Activated T-helper 2 cell treated with anti-CD3 and anti-CD28 coated beads, Interferon-gamma antibody, Interleukin-2, Interleukin-4, amounts not matched to agents 10 μg/mL and 5 μg/mL and 100 μg/mL, durations not matched to agents 14 hours and 24 hours and 36 hours (primary cell): ENCODE measurements around the gene PACSIN2. TPM values are rescaled to one million over a fixed set of nuclear protein-coding genes. Genes with fewer than 3 reads are reported as not detected.
A peak's percentile ranks its signal among the peaks of the same experiment; 100 is the strongest.

ENCODE experiments used
- DNase-seq: peaks from one replicate; pipeline ENCODE4 v3.0.0; 2021; ENCODE audit warnings: low spot score
- H3K27ac Mint-ChIP-seq: one replicate; pipeline ENCODE4 v1.8.0; 2021; ENCODE audit warnings: mixed read lengths
- H3K27me3 Mint-ChIP-seq: one replicate; pipeline ENCODE4 v1.8.0; 2021; ENCODE audit warnings: low read depth, mixed read lengths
- H3K36me3 Mint-ChIP-seq: one replicate; pipeline ENCODE4 v1.8.0; 2021; ENCODE audit warnings: low read depth, mixed read lengths
- H3K4me1 Mint-ChIP-seq: one replicate; pipeline ENCODE4 v1.8.0; 2021; ENCODE audit warnings: low read depth, mixed read lengths
- H3K4me3 Mint-ChIP-seq: one replicate; pipeline ENCODE4 v1.8.0; 2021; ENCODE audit warnings: low read depth, mild to moderate bottlenecking, moderate library complexity, mixed read lengths
- H3K9me3 Mint-ChIP-seq: one replicate; pipeline ENCODE4 v1.8.0; 2021; ENCODE audit warnings: mixed read lengths
- intact Hi-C: fragments of 100-400 bp; cut with micrococcal nuclease; formaldehyde crosslinking; loops from one replicate; pipeline ENCODE4 v1.15.1; 2023
- total RNA-seq: library from RNA; stranded (reverse); gene quantifications from 2 replicates; pipeline ENCODE4 v1.2.3, GENCODE V29; 2022

The PACSIN2 gene
- total RNA-seq, 1 donor from 2014 or later = 30.8 TPM

- no peak overlapping the region for H3K4me3 Mint-ChIP-seq
- intact Hi-C loops = loop anchor here (10.0 kb wide), 1 partner anchor 124 kb away; the partner anchor contains the start of gene PACSIN2
- H3K27me3 Mint-ChIP-seq = no peaks in the 10 kb centered on the region
- no peak overlapping the region for H3K27ac Mint-ChIP-seq
- no peaks in the 10 kb centered on the region for H3K9me3 Mint-ChIP-seq
- DNase-seq = no peak
- H3K36me3 Mint-ChIP-seq = peaks cover 17% of the 10 kb centered on the region
- H3K4me1 Mint-ChIP-seq = peaks cover 36% of the 10 kb centered on the region
Observed at GRCh38 chr22:42891008-42891407, 123.9 kb downstream of the PACSIN2 start.

DNA sequence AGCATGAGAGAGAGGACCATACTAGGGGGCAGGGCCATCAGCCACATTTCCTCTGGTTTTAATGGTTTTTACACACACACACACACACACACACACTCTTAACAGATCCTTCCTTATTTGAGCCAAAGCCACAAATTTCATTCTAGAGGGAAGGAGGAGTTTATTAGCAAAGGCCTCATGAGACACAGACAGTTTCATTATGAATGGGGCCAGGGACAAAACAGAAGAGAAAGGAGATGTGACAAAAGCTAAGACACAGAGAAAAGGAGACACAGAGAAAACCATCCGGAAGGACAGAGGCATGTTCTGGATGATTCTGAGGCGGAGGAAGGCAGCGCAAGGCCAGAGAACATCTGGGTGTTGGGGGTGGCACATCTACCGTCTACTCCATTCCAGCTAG, 125.6 kb downstream of the PACSIN2 start:
- intact Hi-C loops = loop anchor here (1.0 kb wide), 1 partner anchor 26 kb away; no protein-coding TSS in a partner anchor
- Mint-ChIP-seq H3K4me1 (peaks cover 22% of the 10 kb centered on the region), H3K27me3 (no peaks in the 10 kb centered on the region), H3K36me3 (peaks cover 17% of the 10 kb centered on the region), H3K9me3 (no peaks in the 10 kb centered on the region), H3K27ac (peak overlapping the region; percentile 38), H3K4me3 (peak overlapping the region; percentile 1)
- no peak for DNase-seq

DNA sequence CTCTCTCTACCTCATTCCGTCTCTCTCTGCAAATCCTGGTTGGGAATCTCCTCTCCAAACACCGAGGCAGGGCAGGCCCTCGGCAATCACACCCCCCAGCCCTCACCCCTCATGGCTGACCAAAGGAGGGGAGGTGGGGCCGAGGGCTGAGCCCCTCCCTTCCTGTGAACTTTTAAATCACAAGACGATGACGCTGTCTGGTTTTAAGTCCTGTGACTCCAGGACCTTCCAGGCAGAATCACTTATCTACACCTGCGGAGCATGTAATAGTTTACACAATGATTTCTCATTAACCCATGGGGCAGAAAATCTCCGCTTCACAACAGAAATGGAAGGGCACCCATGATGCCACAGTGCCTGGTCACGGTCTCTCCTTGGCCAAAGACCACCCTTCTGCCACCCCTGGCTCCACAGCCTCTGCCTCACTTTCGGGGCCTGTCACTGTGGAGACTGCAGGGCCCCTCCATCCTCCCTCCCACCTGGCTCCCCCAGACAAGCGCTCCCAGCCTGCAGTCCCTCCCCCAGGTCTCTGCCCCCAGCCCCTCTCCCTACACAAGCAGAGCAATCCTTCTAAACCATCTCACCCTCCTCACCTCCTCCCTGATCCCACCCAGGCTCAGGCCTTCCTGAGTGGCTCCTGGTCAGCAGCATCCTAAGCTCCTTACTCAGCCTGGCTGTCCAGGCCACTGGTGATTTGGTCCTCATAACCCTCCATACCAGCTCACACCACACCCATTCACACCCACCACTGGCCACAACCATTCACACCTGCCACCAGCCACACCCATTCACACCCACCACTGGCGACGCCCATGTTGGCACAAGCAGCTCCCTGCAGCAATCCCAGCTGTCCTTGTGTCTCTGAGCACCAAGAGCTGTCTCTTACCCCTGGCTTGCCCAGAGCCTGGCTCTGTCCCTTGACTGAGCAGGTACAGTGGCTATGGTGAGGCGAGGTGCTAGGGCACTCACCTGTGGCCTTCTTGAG, 127.1 kb downstream of the PACSIN2 start:
- H3K4me1 Mint-ChIP-seq = peaks cover 17% of the 10 kb centered on the region
- intact Hi-C loops = no loop called here
- H3K9me3 Mint-ChIP-seq = no peaks in the 10 kb centered on the region
- DNase-seq = no peak
- H3K27ac Mint-ChIP-seq = no peak overlapping the region
- no peak overlapping the region for H3K4me3 Mint-ChIP-seq
- H3K27me3 Mint-ChIP-seq = no peaks in the 10 kb centered on the region
- H3K36me3 Mint-ChIP-seq = peaks cover 22% of the 10 kb centered on the region

DNA sequence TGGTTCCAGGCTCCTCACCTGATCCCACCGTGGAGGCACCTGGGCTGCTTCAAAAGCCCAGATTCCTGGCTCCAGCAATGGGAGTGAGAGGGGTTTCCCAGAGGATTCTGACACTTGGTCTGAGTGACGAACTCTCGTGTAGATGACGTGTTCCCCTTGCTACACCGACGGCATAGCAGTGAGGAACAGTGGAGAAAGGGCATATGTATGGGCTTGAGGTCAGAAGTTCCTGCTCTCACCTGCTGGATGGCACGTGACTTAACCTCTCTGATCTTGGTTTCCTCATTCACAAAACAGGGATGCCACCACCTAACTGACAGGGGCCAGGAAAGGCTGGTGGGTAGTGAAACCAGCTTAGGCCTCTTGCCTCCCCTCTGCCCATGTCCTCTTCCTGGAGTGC, 127.8 kb downstream of the PACSIN2 start:
- intact Hi-C loops = no loop called here
- H3K9me3 Mint-ChIP-seq = no peaks in the 10 kb centered on the region
- H3K4me1 Mint-ChIP-seq = peaks cover 17% of the 10 kb centered on the region
- no peak overlapping the region for H3K4me3 Mint-ChIP-seq
- H3K27ac Mint-ChIP-seq = no peak overlapping the region
- no peak for DNase-seq
- no peaks in the 10 kb centered on the region for H3K27me3 Mint-ChIP-seq
- H3K36me3 Mint-ChIP-seq = peaks cover 24% of the 10 kb centered on the region

DNA sequence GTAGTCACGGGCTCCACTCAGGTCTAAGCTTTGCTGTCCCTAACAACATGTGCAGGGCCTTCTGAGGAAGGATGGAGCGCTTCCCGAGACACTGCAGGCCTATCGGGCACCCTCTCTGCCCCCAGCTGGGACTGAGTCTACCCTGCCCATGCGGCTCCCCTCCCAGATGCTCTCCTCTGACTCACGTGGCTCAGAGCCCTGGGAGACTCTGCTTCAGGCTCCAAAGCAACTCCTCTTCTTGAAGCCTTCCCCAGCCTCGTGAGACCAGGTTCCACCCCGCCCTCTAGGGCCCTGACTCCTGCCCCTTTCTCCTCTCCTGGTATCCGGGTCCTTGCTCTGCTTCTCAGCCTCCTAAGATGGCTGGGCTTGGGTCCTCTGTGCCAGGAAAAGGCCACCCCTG, 129.5 kb downstream of the PACSIN2 start:
- peaks cover 15% of the 10 kb centered on the region for H3K4me1 Mint-ChIP-seq
- H3K27me3 Mint-ChIP-seq = no peaks in the 10 kb centered on the region
- no peak overlapping the region for H3K4me3 Mint-ChIP-seq
- peaks cover 17% of the 10 kb centered on the region for H3K36me3 Mint-ChIP-seq
- intact Hi-C loops = no loop called here
- H3K27ac Mint-ChIP-seq = no peak overlapping the region
- no peaks in the 10 kb centered on the region for H3K9me3 Mint-ChIP-seq
- DNase-seq = no peak

DNA sequence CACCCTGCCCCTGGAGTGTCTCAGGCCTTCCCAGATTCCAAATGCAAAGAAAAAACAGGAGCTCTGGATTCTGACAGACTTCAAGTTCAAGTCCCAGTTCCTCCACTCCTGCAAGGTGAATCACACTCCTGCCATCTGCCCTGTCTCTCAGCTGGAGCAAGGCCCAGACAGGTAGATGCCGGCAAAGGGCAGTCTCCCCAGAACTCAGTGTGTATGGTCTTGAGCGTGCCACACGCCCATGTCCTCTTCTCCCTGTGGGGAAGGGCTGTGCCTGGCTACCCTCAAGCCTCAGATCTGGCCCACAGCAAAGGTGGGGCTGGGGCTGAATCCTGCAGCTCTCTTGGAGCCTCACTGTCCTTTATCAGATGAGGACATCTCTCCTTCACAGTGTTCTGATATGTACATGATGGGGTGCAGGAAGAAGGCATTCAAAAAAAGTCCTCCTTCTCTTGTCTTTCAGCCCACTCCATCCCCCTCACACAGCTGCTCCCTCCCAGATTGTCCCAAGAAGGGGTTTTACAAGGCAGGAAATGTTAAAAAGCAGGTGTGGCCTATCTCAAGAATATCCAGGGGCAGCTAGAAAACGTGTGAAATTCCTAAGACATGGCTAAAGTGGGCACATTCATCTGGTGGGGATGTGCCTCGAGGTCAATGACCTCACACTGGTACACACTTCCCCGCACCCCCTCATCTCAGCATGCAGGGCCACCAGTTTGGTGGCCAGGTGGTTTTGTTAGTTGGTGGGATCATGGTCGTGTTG, 130.2 kb downstream of the PACSIN2 start:
- peaks cover 15% of the 10 kb centered on the region for H3K4me1 Mint-ChIP-seq
- no peaks in the 10 kb centered on the region for H3K27me3 Mint-ChIP-seq
- H3K4me3 Mint-ChIP-seq = no peak overlapping the region
- peaks cover 17% of the 10 kb centered on the region for H3K36me3 Mint-ChIP-seq
- intact Hi-C loops = no loop called here
- no peak overlapping the region for H3K27ac Mint-ChIP-seq
- DNase-seq = no peak
- H3K9me3 Mint-ChIP-seq = no peaks in the 10 kb centered on the region

DNA sequence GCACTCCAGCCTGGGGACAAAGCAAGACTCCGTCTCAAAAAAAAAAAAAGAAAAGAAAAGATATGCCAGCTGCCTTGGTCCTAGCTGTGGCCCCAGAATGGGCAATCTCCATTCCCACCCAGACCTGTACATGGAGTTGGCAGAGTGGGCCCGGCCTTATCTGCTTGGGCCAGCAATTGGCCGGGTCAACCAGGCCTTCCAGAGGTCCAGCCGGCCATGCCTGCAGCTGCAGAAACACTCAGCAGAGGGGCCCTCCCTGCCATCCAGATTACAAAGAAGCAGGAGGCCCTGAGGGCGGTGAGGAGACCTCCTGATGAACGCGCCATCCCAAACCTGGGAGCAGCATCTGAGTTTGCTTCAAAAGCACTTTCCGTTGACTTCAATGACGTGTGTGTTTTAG, 131.0 kb downstream of the PACSIN2 start:
- H3K27me3 Mint-ChIP-seq = no peaks in the 10 kb centered on the region
- H3K36me3 Mint-ChIP-seq = peaks cover 14% of the 10 kb centered on the region
- no peak overlapping the region for H3K27ac Mint-ChIP-seq
- no peak overlapping the region for H3K4me3 Mint-ChIP-seq
- H3K4me1 Mint-ChIP-seq = peaks cover 7% of the 10 kb centered on the region
- intact Hi-C loops = no loop called here
- DNase-seq = no peak
- no peaks in the 10 kb centered on the region for H3K9me3 Mint-ChIP-seq

DNA sequence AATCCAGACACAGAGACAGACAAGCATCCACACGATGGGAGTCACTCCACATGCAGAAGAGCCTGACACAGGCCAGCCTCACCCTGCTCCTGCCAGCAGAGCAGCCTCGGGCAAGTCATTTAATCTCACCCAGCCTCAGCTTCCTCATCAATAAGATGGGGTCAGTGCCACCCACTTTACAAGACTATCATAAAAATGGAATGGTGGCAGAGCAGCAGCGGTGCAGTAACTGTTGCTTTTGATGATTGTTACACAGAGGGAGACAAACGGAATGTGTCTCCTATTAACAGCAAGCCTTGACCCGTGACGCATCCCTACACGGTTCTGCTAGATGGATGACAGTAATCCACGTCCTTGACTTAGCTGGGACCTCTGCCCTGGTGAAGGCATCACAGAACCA, 131.8 kb downstream of the PACSIN2 start:
- peaks cover 12% of the 10 kb centered on the region for H3K36me3 Mint-ChIP-seq
- no peak overlapping the region for H3K4me3 Mint-ChIP-seq
- no peak for DNase-seq
- H3K27me3 Mint-ChIP-seq = no peaks in the 10 kb centered on the region
- H3K4me1 Mint-ChIP-seq = peaks cover 2% of the 10 kb centered on the region
- intact Hi-C loops = no loop called here
- H3K27ac Mint-ChIP-seq = no peak overlapping the region
- H3K9me3 Mint-ChIP-seq = no peaks in the 10 kb centered on the region

DNA sequence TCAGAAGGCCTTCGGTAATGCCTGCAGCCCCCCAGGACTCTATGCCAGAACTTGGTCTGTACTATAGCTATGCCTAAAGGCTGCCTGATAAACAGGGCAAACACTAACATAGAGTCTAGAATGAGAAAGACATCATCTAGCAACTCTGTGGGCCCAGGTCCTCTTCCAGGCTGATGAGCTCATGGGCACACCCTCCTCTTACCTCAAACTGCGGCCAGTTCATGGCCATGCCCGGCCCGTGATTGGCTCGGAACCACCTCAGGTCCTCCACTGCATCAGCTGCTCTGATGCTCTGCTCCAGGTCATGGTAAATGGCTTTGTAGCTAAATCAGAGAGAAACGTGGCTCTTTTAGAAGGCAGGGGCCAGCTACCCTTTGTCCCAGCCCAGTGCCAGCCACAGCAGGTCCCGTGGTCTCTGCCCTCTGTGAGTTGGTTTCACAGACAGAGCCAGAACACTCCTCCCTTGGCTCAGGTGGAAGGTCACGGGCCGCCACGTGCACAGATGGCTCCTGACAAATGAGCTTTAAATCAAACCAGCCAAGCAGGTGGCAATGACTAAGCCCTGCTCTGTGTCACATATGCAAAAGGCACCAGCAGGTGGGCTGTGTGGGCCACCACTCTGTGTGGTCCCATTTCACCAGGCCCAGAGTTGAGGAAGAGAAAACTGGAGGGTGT, 132.8 kb downstream of the PACSIN2 start:
- DNase-seq = no peak
- Mint-ChIP-seq H3K36me3 (peaks cover 7% of the 10 kb centered on the region), H3K4me1 (no peaks in the 10 kb centered on the region), H3K27ac (no peak overlapping the region), H3K9me3 (no peaks in the 10 kb centered on the region), H3K4me3 (no peak overlapping the region), H3K27me3 (no peaks in the 10 kb centered on the region)
- intact Hi-C loops = no loop called here

DNA sequence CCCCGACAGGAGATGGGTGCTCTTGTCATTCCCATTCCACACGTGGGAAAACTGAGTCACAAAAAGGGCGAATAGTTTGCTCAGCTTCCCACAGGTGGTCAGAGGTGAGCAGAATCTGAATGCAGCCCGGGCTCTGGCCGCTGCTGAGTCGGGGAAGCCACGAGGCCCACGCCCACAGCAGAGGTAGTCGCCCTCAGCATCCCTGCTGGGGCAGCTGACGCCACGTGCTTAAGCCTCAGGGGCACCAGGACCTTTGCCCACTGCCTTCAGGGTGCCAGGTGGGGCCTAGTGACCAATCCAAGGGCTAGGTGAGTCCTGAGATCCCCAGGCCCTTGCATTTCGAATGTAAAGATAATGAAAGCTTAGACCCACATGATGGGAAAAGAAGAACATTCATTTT, 133.7 kb downstream of the PACSIN2 start:
- peaks cover 13% of the 10 kb centered on the region for H3K36me3 Mint-ChIP-seq
- intact Hi-C loops = no loop called here
- H3K4me3 Mint-ChIP-seq = no peak overlapping the region
- no peak for DNase-seq
- H3K27ac Mint-ChIP-seq = no peak overlapping the region
- no peaks in the 10 kb centered on the region for H3K27me3 Mint-ChIP-seq
- no peaks in the 10 kb centered on the region for H3K4me1 Mint-ChIP-seq
- no peaks in the 10 kb centered on the region for H3K9me3 Mint-ChIP-seq

GRCh38 chr22:42880815-42881214, 134.1 kb downstream of the PACSIN2 start:
- Mint-ChIP-seq H3K4me1 (no peaks in the 10 kb centered on the region), H3K4me3 (no peak overlapping the region), H3K27me3 (no peaks in the 10 kb centered on the region), H3K36me3 (peaks cover 13% of the 10 kb centered on the region), H3K9me3 (no peaks in the 10 kb centered on the region), H3K27ac (no peak overlapping the region)
- intact Hi-C loops = no loop called here
- DNase-seq = no peak

DNA sequence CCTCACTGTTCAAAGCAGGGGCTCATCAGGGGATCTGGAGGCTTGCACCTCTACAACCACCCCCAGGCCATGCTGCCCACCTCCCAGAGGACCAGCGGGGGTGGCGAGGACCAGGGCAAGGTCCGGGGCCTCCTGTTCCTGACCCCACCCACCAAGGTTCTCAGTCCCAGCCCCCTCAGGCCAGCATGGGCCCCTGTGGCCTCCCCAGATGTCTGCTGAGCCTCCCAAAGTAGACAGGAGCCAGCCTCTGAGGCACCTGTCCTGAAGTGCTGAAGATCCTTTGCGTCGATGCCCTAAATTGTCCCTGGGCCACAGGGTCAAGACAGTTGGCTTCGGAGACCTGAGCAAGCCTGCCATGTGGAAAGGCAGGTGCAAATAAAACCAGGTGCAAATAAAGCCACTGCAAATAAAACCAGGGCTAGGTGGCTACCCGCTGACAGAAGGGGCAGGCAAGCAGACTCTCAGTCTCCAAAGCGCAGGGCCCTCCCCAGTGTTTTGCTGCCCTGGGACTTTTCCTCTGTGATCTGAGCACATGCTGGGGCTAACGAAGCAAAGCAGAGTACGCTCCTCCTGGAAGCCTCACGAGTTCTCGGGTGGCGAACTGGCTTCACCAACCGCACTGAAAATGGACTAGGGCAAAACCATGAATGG, 135.5 kb downstream of the PACSIN2 start:
- H3K36me3 Mint-ChIP-seq = peaks cover 13% of the 10 kb centered on the region
- H3K27ac Mint-ChIP-seq = no peak overlapping the region
- H3K27me3 Mint-ChIP-seq = no peaks in the 10 kb centered on the region
- no peak overlapping the region for H3K4me3 Mint-ChIP-seq
- no peaks in the 10 kb centered on the region for H3K9me3 Mint-ChIP-seq
- no peak for DNase-seq
- intact Hi-C loops = no loop called here
- H3K4me1 Mint-ChIP-seq = no peaks in the 10 kb centered on the region
